ENCODE results near the gene NEDD9.
A peak's percentile ranks its signal among the peaks of the same experiment; 100 is the strongest.

The NEDD9 gene

DNA sequence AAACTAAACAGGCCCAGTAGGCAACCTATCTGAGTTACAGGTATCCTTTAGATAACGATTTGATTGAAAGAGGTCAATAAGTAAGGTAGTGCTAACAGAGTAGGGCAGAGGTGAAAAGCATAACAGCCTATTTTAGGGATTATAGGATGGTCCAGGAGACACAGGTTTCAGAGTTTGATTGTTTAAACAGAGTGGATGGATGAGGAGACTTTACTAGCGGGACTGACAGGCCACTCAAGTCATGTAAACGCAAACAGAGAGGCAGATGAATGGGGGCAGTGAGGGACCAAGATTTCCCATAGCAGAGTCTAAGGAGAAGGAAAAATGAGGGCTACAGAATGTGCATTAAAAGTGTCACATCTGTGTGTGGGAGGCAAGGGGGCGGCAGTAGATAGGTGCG lies 4.8 kb downstream of the NEDD9 start:
- no peak for TF ChIP-seq CTCF (IDR thresholded peaks at IDR 0.05)
- Histone ChIP-seq H3K4me3 (ENCODE audit: low read depth in 1 of 2, low read length in 1 of 2) (no peak overlapping the region), H3K27me3 (no peaks in the 10 kb centered on the region), H3K4me1 (ENCODE audit: control insufficient read depth in 1 of 2, insufficient read depth in 1 of 2, low read depth in 1 of 2, low read length in 1 of 2) (peaks cover 10 to 11% of the 10 kb centered on the region in 2 experiments), H3K36me3 (no peaks in the 10 kb centered on the region), H3K27ac (no peak overlapping the region), H3K9me3 (no peaks in the 10 kb centered on the region)

- Histone ChIP-seq H3K4me1 (ENCODE audit: control insufficient read depth in 1 of 2, insufficient read depth in 1 of 2, low read depth in 1 of 2, low read length in 1 of 2) (no peaks in the 10 kb centered on the region), H3K27me3 (no peaks in the 10 kb centered on the region), H3K4me3 (ENCODE audit: low read depth in 1 of 2, low read length in 1 of 2) (no peak overlapping the region), H3K9me3 (no peaks in the 10 kb centered on the region), H3K27ac (no peak overlapping the region), H3K36me3 (no peaks in the 10 kb centered on the region)
- no peak for TF ChIP-seq CTCF (IDR thresholded peaks at IDR 0.05)
These were observed 6.5 kb downstream of the NEDD9 start for GRCh38 chr6:11226005-11226404.

DNA sequence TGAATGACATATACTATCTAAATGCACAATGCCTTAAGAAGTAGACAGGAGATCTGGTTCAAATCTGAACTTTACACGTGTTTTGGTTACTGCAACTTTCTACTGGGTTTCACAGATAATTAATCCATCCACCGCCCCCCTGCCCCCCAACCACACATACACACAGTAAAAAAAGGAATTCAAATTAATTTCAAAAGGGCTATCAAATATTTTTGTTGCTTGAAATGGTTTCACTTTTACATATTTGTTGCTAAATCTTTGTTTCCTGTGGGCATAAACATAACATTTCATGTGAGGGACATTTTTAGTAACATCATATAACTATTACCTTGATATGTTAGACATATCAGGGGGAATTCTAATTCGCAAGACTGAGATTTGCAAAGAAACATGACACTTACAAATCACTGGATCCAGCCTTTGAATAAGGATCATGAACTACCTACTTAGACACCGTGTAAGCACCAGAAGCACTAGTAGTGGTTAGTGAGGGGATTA lies 7.5 kb downstream of the NEDD9 start:
- H3K9me3 ChIP-seq = no peaks in the 10 kb centered on the region
- H3K4me3 ChIP-seq (ENCODE audit: low read depth in 1 of 2, low read length in 1 of 2) = no peak overlapping the region
- TF ChIP-seq CTCF (IDR thresholded peaks at IDR 0.05) = no peak
- H3K27ac ChIP-seq = peak overlapping the region; percentile 13
- no peaks in the 10 kb centered on the region for H3K36me3 ChIP-seq
- H3K4me1 ChIP-seq (ENCODE audit: control insufficient read depth in 1 of 2, insufficient read depth in 1 of 2, low read depth in 1 of 2, low read length in 1 of 2) = no peaks in the 10 kb centered on the region
- H3K27me3 ChIP-seq = no peaks in the 10 kb centered on the region

DNA sequence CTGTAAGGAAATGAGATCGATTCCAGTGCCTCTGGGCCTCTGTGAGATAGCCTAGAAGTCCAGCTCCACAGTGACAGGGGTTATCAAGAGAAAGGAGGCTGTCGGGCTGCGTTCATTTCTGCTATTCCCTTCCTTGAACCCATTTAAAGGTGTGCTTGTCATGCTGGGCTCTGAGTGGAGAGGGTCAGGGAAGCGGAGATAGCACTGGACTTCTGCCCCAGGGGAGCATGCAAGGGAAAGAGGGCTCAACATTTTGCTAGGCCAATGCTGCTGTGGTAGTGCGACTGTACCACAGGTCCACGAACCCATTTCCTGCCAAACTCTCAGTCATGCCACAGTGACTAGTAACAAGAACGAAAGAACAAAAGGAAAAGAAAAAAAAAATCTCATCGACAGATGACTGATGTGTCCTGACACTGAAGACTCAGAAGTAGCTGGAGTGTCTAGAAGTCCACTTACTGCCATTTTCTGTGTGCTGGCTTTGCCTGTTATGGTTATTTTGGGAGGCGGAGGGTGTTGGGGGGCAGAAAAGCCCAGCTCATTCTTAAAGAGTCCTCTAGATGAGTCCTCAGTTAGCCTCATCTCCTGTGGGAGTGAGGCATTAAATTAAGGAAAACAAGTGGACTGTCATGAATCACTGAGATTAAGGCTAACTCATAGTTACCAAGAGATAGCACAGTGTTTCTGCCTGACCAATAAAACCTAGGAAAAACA lies 8.1 kb downstream of the NEDD9 start:
- Histone ChIP-seq H3K27ac (no peak overlapping the region), H3K27me3 (no peaks in the 10 kb centered on the region), H3K4me3 (ENCODE audit: low read depth in 1 of 2, low read length in 1 of 2) (no peak overlapping the region), H3K9me3 (no peaks in the 10 kb centered on the region), H3K36me3 (peaks cover 3% of the 10 kb centered on the region), H3K4me1 (ENCODE audit: control insufficient read depth in 1 of 2, insufficient read depth in 1 of 2, low read depth in 1 of 2, low read length in 1 of 2) (peaks cover 0 to 1% of the 10 kb centered on the region in 2 experiments)
- TF ChIP-seq CTCF (IDR thresholded peaks at IDR 0.05) = no peak

GRCh38 chr6:11223286-11223864 lies 9.1 kb downstream of the NEDD9 start:
- Histone ChIP-seq H3K4me3 (ENCODE audit: low read depth in 1 of 2, low read length in 1 of 2) (no peak overlapping the region), H3K27me3 (no peaks in the 10 kb centered on the region), H3K36me3 (peaks cover 8% of the 10 kb centered on the region), H3K9me3 (no peaks in the 10 kb centered on the region), H3K4me1 (ENCODE audit: control insufficient read depth in 1 of 2, insufficient read depth in 1 of 2, low read depth in 1 of 2, low read length in 1 of 2) (peaks cover 0 to 8% of the 10 kb centered on the region in 2 experiments), H3K27ac (no peak overlapping the region)
- TF ChIP-seq CTCF (IDR thresholded peaks at IDR 0.05) = no peak
